ENCODE data around the gene EID2. TPM values are rescaled to one million over a fixed set of nuclear protein-coding genes. Genes with fewer than 3 reads are reported as not detected.
A peak's percentile ranks its signal among the peaks of the same experiment; 100 is the strongest.

EID2 gene
- total RNA-seq, 1 experiment from 2014 or later: 8.5 TPM

DNA sequence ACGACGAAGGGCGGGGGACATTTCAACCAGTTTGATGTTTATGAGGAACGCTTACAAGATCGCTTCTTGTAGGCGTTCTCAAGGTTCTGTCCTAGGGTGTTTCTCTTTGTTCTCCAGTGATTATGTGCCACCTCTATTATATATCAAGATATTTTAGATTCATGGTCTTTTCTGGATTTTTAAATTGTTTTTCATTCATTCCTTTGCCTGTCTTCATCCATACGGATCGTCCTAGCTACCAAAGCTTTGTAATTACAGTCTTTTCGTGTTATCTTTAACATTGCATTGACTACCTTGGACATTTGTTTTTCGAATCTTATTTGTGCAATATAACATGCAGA, 342 bp upstream of the EID2 start:
- Mint-ChIP-seq H3K27me3 (ENCODE audit: insufficient read depth, unreplicated experiment) (no peaks in the 10 kb centered on the region), H3K9me3 (ENCODE audit: unreplicated experiment) (no peaks in the 10 kb centered on the region), H3K27ac (ENCODE audit: low read depth, unreplicated experiment) (no peak overlapping the region), H3K4me3 (ENCODE audit: unreplicated experiment) (peak overlapping the region; percentile 79), H3K4me1 (ENCODE audit: insufficient read depth, unreplicated experiment) (peaks cover 14% of the 10 kb centered on the region), H3K36me3 (ENCODE audit: insufficient read depth, unreplicated experiment) (peaks cover 6% of the 10 kb centered on the region)
- ChIA-PET CTCF (interaction anchor here (0.6 to 4.9 kb wide), 9 partner anchors 58 to 829 kb away, joined by 3 to 44 read pairs (median 4); no protein-coding TSS in a partner anchor), POLR2A (interaction anchor here (0.7 to 2.5 kb wide), 7 partner anchors 25 to 429 kb away, joined by 3 to 19 read pairs (median 5); partner anchors contain the start of genes RPS16, SUPT5H and TIMM50)
- DNase-seq (ENCODE audit: unreplicated experiment): no peak
- intact Hi-C loops (cut with micrococcal nuclease): loop anchor here (2.0 kb wide), 1 partner anchor 100 kb away; no protein-coding TSS in a partner anchor
- no TSS peak for BruUV-seq (replicated peaks)
- no peak for TF ChIP-seq CTCF (IDR thresholded peaks at IDR 0.05; ENCODE audit: unreplicated experiment)

- ChIA-PET CTCF (interaction anchor here (0.6 to 4.9 kb wide), 7 partner anchors 30 to 174 kb away, joined by 3 to 44 read pairs (median 5); no protein-coding TSS in a partner anchor), POLR2A (interaction anchor here (0.7 to 2.5 kb wide), 13 partner anchors 9 to 1274 kb away, joined by 3 to 19 read pairs (median 4); partner anchors contain the start of genes FBL, MED29, PAF1 and RPS16)
- Mint-ChIP-seq H3K4me1 (ENCODE audit: insufficient read depth, unreplicated experiment) (peaks cover 14% of the 10 kb centered on the region), H3K27ac (ENCODE audit: low read depth, unreplicated experiment) (no peak overlapping the region), H3K9me3 (ENCODE audit: unreplicated experiment) (no peaks in the 10 kb centered on the region), H3K36me3 (ENCODE audit: insufficient read depth, unreplicated experiment) (peaks cover 6% of the 10 kb centered on the region), H3K4me3 (ENCODE audit: unreplicated experiment) (peak overlapping the region; percentile 79), H3K27me3 (ENCODE audit: insufficient read depth, unreplicated experiment) (no peaks in the 10 kb centered on the region)
- TF ChIP-seq CTCF (IDR thresholded peaks at IDR 0.05; ENCODE audit: unreplicated experiment): no peak
- BruUV-seq (replicated peaks): no TSS peak
- intact Hi-C loops (cut with micrococcal nuclease): loop anchor here (10.0 kb wide), 1 partner anchor 414 kb away; the partner anchor contains the start of gene PAK4
- DNase-seq (ENCODE audit: unreplicated experiment): no peak
Measured at GRCh38 chr19:39539165-39539517, 820 bp downstream of the EID2 start.

- peaks cover 29% of the 10 kb centered on the region for H3K36me3 Mint-ChIP-seq (ENCODE audit: insufficient read depth, unreplicated experiment)
- ChIA-PET POLR2A (interaction anchor here (0.7 to 3.6 kb wide), 6 partner anchors 88 to 602 kb away, joined by 3 to 21 read pairs (median 6); partner anchors contain the start of genes MED29, PAF1, RPS16 and SUPT5H), CTCF (interaction anchor here (0.5 to 3.5 kb wide), 19 partner anchors 10 to 192 kb away, joined by 3 to 51 read pairs (median 5); partner anchors contain the start of genes DLL3, RPS16 and SAMD4B)
Measured at GRCh38 chr19:39533791-39534190, 6.2 kb downstream of the EID2 start.

More at GRCh38 chr19:39533791-39534190, 6.2 kb downstream of the EID2 start:
- intact Hi-C loops (cut with micrococcal nuclease): loop anchor here (5.0 to 10.0 kb wide), 2 partner anchors 136 to 409 kb away; partner anchors contain the start of gene PAK4
- no peak for TF ChIP-seq CTCF (IDR thresholded peaks at IDR 0.05; ENCODE audit: unreplicated experiment)
- DNase-seq (ENCODE audit: unreplicated experiment): no peak
- H3K4me1 Mint-ChIP-seq (ENCODE audit: insufficient read depth, unreplicated experiment): peaks cover 14% of the 10 kb centered on the region
- H3K9me3 Mint-ChIP-seq (ENCODE audit: unreplicated experiment): no peaks in the 10 kb centered on the region
- no peak overlapping the region for H3K4me3 Mint-ChIP-seq (ENCODE audit: unreplicated experiment)
- no peak overlapping the region for H3K27ac Mint-ChIP-seq (ENCODE audit: low read depth, unreplicated experiment)
- BruUV-seq (replicated peaks): no TSS peak
- no peaks in the 10 kb centered on the region for H3K27me3 Mint-ChIP-seq (ENCODE audit: insufficient read depth, unreplicated experiment)

Data from MCF 10A (cell line).